ENCODE measurements around the gene FBXW5. TPM values are rescaled to one million over a fixed set of nuclear protein-coding genes. Genes with fewer than 3 reads are reported as not detected.

FBXW5 gene
- total and polyA plus RNA-seq, 8 donors = 56.2 to 117 (median 64.1) TPM

DNA sequence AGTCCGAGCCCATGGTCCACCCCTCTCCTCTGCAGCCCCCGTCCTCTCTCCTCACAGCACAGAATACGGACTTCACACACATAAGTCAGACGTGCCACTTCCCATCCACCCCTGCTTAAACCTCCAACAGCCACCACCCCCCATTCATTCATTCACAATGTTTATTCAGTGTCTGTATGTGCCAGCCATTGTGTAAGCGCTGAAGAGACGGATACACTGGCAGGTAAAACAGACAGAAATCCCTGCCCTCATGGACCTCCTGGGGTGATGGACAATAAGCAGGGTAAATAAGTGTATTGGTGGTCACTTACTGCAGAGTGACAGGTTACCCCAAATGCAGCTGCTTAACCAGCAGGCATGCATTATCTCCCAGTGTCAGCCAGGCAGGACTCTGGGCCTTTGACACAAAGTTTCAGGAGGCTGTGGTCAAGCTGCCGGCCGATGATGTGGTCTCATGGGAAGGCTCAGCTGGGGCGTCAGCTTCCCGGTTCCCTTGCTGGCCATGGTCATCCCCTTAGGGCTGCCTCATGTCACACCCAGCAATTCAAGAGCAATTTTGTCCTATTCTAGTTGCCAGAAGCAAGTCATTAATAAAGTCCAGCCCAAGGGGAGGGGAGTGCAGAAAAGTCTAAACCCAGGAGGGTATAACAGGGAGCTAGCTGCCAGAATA, 45.8 kb upstream of the FBXW5 start:
- H3K27ac ChIP-seq = no peak overlapping the region
- H3K36me3 ChIP-seq = no peaks in the 10 kb centered on the region
- FAIRE-seq = no peak
- TF ChIP-seq, protein P1, sequence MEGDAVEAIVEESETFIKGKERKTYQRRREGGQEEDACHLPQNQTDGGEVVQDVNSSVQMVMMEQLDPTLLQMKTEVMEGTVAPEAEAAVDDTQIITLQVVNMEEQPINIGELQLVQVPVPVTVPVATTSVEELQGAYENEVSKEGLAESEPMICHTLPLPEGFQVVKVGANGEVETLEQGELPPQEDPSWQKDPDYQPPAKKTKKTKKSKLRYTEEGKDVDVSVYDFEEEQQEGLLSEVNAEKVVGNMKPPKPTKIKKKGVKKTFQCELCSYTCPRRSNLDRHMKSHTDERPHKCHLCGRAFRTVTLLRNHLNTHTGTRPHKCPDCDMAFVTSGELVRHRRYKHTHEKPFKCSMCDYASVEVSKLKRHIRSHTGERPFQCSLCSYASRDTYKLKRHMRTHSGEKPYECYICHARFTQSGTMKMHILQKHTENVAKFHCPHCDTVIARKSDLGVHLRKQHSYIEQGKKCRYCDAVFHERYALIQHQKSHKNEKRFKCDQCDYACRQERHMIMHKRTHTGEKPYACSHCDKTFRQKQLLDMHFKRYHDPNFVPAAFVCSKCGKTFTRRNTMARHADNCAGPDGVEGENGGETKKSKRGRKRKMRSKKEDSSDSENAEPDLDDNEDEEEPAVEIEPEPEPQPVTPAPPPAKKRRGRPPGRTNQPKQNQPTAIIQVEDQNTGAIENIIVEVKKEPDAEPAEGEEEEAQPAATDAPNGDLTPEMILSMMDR (IDR thresholded peaks at IDR 0.05) = no peak
- 81 to 84% methylated on average over 10 of the region's 10 CpGs for WGBS, 2 donors
- no peaks in the 10 kb centered on the region for H3K9me3 ChIP-seq
- no peak for ATAC-seq
- H3K4me3 ChIP-seq = no peak overlapping the region
- H3K27me3 ChIP-seq = no peaks in the 10 kb centered on the region
- intact Hi-C loops (cut with DNase I) = no loop called here
- no peak for DNase-seq
- H3K4me1 ChIP-seq = peaks cover 0 to 7% (median 7%) of the 10 kb centered on the region in 3 donors

DNA sequence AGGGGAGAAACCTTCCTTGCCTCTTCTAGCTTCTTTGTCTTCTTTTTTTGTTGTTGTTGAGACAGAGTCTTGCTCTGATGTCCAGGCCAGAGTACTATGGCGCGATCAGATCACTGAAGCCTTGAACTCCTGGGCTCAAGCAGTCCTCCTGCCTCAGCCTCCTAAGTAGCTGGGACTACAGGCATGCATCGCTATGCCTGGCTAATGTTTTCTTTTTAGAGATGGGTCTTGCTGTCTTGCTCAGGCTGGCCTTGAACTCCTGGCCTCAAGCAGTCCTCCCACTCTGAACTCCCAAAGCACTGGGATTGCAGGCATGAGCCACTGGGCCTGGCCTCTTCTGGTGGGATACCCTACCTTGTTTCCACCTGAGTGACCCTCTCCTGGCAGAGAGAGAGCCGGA, 44.3 kb upstream of the FBXW5 start:
- Histone ChIP-seq H3K27ac (no peak overlapping the region), H3K4me3 (no peak overlapping the region), H3K9me3 (no peaks in the 10 kb centered on the region), H3K36me3 (no peaks in the 10 kb centered on the region), H3K27me3 (peaks cover 0 to 4% (median 0%) of the 10 kb centered on the region in 4 donors), H3K4me1 (peaks cover 0 to 7% (median 7%) of the 10 kb centered on the region in 3 donors)
- 93 to 94% methylated on average over 4 of the region's 4 CpGs for WGBS, 2 donors
- intact Hi-C loops (cut with DNase I) = no loop called here
- no peak for FAIRE-seq
- ATAC-seq = no peak
- DNase-seq = no peak
- TF ChIP-seq, protein P1 (IDR thresholded peaks at IDR 0.05) = no peak

DNA sequence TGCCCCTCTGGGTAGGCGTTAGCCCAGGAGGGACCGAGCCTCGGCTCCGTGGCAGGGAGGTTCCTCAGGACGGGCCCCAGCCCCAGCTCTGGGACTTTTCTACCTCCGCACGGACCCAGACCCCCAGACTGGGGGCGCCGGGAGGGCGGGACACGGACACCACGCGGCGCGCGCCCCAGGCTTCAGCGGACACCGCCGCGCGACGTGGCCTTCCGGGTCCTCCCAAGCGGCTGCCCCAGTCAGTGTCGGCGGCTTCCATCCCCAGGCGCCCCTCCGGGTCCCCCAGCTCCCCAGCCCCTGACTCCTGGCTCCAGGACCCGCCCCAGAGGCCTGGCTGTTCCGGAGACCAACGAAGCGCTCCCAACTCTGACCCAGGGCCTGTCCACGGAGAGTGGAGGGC, 41.3 kb upstream of the FBXW5 start:
- DNase-seq (no peak), ATAC-seq (no peak), FAIRE-seq (no peak)
- H3K36me3 ChIP-seq = no peaks in the 10 kb centered on the region
- H3K4me3 ChIP-seq = no peak overlapping the region
- no peaks in the 10 kb centered on the region for H3K9me3 ChIP-seq
- no peaks in the 10 kb centered on the region for H3K4me1 ChIP-seq
- TF ChIP-seq, protein P1 (IDR thresholded peaks at IDR 0.05) = no peak
- intact Hi-C loops (cut with DNase I) = no loop called here
- no peak overlapping the region for H3K27ac ChIP-seq
- WGBS, 2 donors = 39% methylated on average over 32 to 33 of the region's 33 CpGs
- peaks cover 0 to 4% (median 0%) of the 10 kb centered on the region in 4 donors for H3K27me3 ChIP-seq

DNA sequence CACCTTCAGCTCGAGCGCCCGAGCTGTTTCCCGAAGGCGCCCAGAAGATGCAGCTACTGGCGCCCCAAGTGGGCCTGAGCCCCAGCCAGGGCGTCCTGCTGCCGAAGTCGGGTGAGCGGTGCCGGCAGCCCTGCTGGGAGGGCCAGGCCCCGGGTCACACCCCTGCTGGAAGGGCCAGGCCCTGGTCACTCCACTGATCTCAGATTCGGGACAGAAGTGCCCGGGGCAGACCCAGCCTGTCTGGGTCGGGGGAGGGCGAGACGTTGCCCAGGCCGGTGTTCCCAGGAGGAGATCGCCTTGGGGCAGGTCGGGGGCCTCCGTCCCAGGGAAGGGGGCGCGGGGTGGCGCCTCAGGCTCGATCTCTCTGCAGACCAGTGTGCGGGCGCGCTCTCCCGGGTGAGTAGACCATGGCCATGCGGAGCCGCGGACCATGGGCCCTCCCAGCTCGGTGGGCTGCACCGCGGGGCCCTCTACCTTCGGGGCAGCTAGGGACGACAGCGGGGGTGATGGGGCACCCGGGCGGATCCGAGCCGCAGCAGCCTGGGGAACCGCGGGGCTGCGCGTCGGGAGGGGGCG, 40.6 kb upstream of the FBXW5 start:
- H3K4me1 ChIP-seq = no peaks in the 10 kb centered on the region
- H3K27me3 ChIP-seq = peaks cover 0 to 4% (median 0%) of the 10 kb centered on the region in 4 donors
- ATAC-seq = no peak
- no peaks in the 10 kb centered on the region for H3K36me3 ChIP-seq
- intact Hi-C loops (cut with DNase I) = no loop called here
- no peak overlapping the region for H3K4me3 ChIP-seq
- H3K27ac ChIP-seq = no peak overlapping the region
- TF ChIP-seq, protein P1 (IDR thresholded peaks at IDR 0.05) = no peak
- DNase-seq = no peak
- FAIRE-seq = no peak
- H3K9me3 ChIP-seq = no peaks in the 10 kb centered on the region
- 18 to 25% methylated on average over 28 to 48 of the region's 48 CpGs for WGBS, 2 donors

DNA sequence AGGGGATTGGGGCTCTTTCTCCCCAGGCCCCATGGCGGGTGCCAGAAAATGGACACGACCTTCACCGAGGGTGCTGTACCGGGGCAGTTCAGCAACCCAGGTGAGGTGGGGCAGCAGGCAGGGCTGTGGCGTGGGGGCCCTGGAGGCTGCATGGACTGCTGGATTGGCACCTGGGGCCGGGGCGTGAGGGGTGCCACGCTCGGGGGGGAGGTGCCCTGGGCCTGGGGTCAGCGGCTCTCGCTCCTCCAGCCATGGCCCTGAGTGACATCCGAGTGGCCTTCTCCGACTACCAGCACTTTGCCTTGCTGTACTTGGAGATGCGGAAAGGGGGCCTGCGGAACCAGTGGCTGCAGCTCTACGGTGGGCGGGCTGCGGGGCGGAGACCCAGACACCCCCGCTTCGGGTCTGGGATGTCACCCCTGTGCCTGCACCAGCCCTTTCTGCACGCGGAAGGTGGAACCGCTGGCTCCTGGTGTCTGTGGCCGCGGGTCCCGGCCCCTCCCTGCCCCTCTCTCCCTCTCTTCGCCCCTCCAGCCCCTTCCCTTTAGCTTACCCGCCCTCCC, 40.0 kb upstream of the FBXW5 start:
- Histone ChIP-seq H3K36me3 (no peaks in the 10 kb centered on the region), H3K9me3 (no peaks in the 10 kb centered on the region), H3K27me3 (peaks cover 0 to 4% (median 0%) of the 10 kb centered on the region in 4 donors), H3K27ac (no peak overlapping the region), H3K4me1 (no peaks in the 10 kb centered on the region), H3K4me3 (no peak overlapping the region)
- ATAC-seq = no peak
- intact Hi-C loops (cut with DNase I) = no loop called here
- FAIRE-seq = no peak
- TF ChIP-seq, protein P1 (IDR thresholded peaks at IDR 0.05) = no peak
- 64 to 78% methylated on average over 13 to 29 of the region's 29 CpGs for whole genome bisulfite sequencing, 2 donors
- no peak for DNase-seq
